Measurements from ENCODE around the gene ABCC1. TPM values are rescaled to one million over a fixed set of nuclear protein-coding genes. Genes with fewer than 3 reads are reported as not detected.

ABCC1 gene
- total RNA-seq, 2 experiments from 2014 or later = 42.9 to 44.8 TPM

DNA sequence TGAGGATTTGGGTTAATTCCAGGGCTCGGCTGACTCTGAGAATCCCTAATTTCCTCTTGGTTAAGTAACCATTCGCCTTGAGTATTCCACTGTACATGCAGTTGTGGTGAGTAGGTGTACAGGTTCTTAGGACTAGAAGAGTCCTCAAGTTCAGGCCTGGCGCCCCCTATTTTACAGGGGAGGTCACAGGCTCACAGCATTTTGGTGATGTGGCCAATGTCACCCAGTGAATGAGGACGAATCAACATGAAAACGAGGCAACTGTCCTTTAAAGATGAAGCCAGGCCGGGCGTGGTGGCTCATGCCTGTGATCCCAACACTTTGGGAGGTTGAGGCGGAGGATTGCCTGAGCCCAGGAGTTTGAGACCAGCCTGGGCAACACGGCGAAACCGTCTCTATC is 218.5 kb downstream of the ABCC1 start:
- ChIA-PET CTCF (no interaction called here), POLR2A (no interaction called here)
- Mint-ChIP-seq H3K27ac (no peak overlapping the region), H3K36me3 (ENCODE audit: low read depth) (no peaks in the 10 kb centered on the region), H3K9me3 (no peaks in the 10 kb centered on the region), H3K4me3 (no peak overlapping the region), H3K27me3 (peaks cover under 1% of the 10 kb centered on the region), H3K4me1 (ENCODE audit: low read depth) (no peaks in the 10 kb centered on the region)
- intact Hi-C loops (cut with DNase I, micrococcal nuclease) = no loop called here
- Histone ChIP-seq H3K27ac (ENCODE audit: low read depth in 1 of 2, low read length in 2 of 2) (no peak overlapping the region), H3K4me3 (ENCODE audit: low read length) (no peak overlapping the region), H3K27me3 (ENCODE audit: control insufficient read depth in 1 of 2, insufficient read depth in 2 of 2, low read length in 2 of 2) (no peaks in the 10 kb centered on the region), H3K9me3 (ENCODE audit: control insufficient read depth in 1 of 2, insufficient read depth in 1 of 2, low read length in 2 of 2) (no peaks in the 10 kb centered on the region), H3K4me1 (ENCODE audit: insufficient read depth, low read length) (no peaks in the 10 kb centered on the region), H3K36me3 (ENCODE audit: insufficient read depth, low read length) (no peaks in the 10 kb centered on the region)
- ATAC-seq (ENCODE audit: poor library complexity) = no peak
- TF ChIP-seq, protein P1, sequence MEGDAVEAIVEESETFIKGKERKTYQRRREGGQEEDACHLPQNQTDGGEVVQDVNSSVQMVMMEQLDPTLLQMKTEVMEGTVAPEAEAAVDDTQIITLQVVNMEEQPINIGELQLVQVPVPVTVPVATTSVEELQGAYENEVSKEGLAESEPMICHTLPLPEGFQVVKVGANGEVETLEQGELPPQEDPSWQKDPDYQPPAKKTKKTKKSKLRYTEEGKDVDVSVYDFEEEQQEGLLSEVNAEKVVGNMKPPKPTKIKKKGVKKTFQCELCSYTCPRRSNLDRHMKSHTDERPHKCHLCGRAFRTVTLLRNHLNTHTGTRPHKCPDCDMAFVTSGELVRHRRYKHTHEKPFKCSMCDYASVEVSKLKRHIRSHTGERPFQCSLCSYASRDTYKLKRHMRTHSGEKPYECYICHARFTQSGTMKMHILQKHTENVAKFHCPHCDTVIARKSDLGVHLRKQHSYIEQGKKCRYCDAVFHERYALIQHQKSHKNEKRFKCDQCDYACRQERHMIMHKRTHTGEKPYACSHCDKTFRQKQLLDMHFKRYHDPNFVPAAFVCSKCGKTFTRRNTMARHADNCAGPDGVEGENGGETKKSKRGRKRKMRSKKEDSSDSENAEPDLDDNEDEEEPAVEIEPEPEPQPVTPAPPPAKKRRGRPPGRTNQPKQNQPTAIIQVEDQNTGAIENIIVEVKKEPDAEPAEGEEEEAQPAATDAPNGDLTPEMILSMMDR (IDR thresholded peaks at IDR 0.05) = no peak
- no peak for DNase-seq

DNA sequence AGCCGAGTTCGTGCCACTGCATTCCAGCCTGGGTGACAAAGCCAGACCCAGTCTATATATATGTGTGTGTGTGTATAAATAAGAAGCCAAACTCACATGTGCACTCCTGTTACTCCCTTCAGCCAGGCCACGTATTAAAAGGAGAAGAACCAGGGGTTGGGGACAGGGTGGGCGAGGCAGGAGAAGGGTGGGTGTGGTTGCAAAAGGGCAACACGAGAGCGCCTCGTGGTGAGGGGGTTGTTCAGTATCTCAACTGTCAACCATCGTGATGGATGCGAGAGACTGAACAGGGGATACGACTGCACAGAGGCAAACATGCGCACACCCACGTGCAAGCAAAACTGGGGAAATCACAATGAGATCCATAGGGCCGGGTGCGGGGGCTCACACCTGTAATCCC is 219.0 kb downstream of the ABCC1 start:
- intact Hi-C loops (cut with DNase I, micrococcal nuclease) = no loop called here
- H3K9me3 ChIP-seq (ENCODE audit: control insufficient read depth in 1 of 2, insufficient read depth in 1 of 2, low read length in 2 of 2) = no peaks in the 10 kb centered on the region
- H3K27me3 Mint-ChIP-seq = no peaks in the 10 kb centered on the region
- ATAC-seq (ENCODE audit: poor library complexity) (no peak), DNase-seq (no peak)
- no peaks in the 10 kb centered on the region for H3K36me3 Mint-ChIP-seq (ENCODE audit: low read depth)
- no peaks in the 10 kb centered on the region for H3K4me1 ChIP-seq (ENCODE audit: insufficient read depth, low read length)
- no peak overlapping the region for H3K27ac ChIP-seq (ENCODE audit: low read depth in 1 of 2, low read length in 2 of 2)
- TF ChIP-seq, protein P1 (IDR thresholded peaks at IDR 0.05) = no peak
- H3K4me3 ChIP-seq (ENCODE audit: low read length) = no peak overlapping the region
- H3K36me3 ChIP-seq (ENCODE audit: insufficient read depth, low read length) = no peaks in the 10 kb centered on the region
- no peak overlapping the region for H3K27ac Mint-ChIP-seq
- POLR2A ChIA-PET = no interaction called here
- H3K27me3 ChIP-seq (ENCODE audit: control insufficient read depth in 1 of 2, insufficient read depth in 2 of 2, low read length in 2 of 2) = no peaks in the 10 kb centered on the region
- no peak overlapping the region for H3K4me3 Mint-ChIP-seq
- H3K4me1 Mint-ChIP-seq (ENCODE audit: low read depth) = no peaks in the 10 kb centered on the region
- H3K9me3 Mint-ChIP-seq = no peaks in the 10 kb centered on the region
- CTCF ChIA-PET = no interaction called here

DNA sequence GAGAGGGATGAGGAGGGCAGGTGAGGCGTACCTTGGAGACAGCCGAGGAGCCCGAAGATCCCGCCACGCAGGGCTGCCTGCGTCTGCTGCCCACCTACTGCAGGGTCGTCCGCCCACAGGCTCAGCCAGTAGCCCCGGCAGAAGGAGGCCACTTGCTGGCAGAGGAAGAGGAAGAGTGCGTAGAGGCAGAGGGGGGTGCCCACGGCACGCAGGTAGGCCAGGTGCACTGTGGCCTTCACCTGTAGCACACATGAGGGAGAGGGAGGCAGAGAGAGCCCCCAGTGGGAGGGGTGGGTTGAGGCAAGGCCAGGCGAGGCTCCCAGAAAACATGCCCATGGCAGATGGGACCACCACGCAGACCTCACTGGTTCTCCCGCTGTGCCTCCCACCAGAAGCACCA is 220.2 kb downstream of the ABCC1 start:
- Mint-ChIP-seq H3K9me3 (no peaks in the 10 kb centered on the region), H3K4me1 (ENCODE audit: low read depth) (no peaks in the 10 kb centered on the region), H3K4me3 (no peak overlapping the region), H3K27ac (no peak overlapping the region), H3K36me3 (ENCODE audit: low read depth) (no peaks in the 10 kb centered on the region), H3K27me3 (no peaks in the 10 kb centered on the region)
- Histone ChIP-seq H3K9me3 (ENCODE audit: control insufficient read depth in 1 of 2, insufficient read depth in 1 of 2, low read length in 2 of 2) (no peaks in the 10 kb centered on the region), H3K4me1 (ENCODE audit: insufficient read depth, low read length) (no peaks in the 10 kb centered on the region), H3K27ac (ENCODE audit: low read depth in 1 of 2, low read length in 2 of 2) (no peak overlapping the region), H3K36me3 (ENCODE audit: insufficient read depth, low read length) (no peaks in the 10 kb centered on the region), H3K4me3 (ENCODE audit: low read length) (no peak overlapping the region), H3K27me3 (ENCODE audit: control insufficient read depth in 1 of 2, insufficient read depth in 2 of 2, low read length in 2 of 2) (no peaks in the 10 kb centered on the region)
- TF ChIP-seq, protein P1 (IDR thresholded peaks at IDR 0.05) = no peak
- intact Hi-C loops (cut with DNase I, micrococcal nuclease) = no loop called here
- ATAC-seq (ENCODE audit: poor library complexity) (no peak), DNase-seq (no peak)
- ChIA-PET POLR2A (no interaction called here), CTCF (no interaction called here)

Measured in CD4-positive, alpha-beta T cell (primary cell).